ENCODE measurements around the gene DNAAF5. TPM values are rescaled to one million over a fixed set of nuclear protein-coding genes. Genes with fewer than 3 reads are reported as not detected.
A peak's percentile ranks its signal among the peaks of the same experiment; 100 is the strongest.
"Not testable (repeated sequence)": the region's sequence is repeated elsewhere in the genome, so short reads cannot be mapped to it uniquely, and the experiment has no call there.

The DNAAF5 gene
- total RNA-seq, 1 donor from 2014 or later, result 12.1 TPM

GRCh38 chr7:781936-782529 is 55.5 kb downstream of the DNAAF5 start:
- DNase-seq (ENCODE audit: low read depth in 2 of 2), result no peak

GRCh38 chr7:782718-783449 is 56.4 kb downstream of the DNAAF5 start:
- no peak for DNase-seq (ENCODE audit: low read depth in 2 of 2)

- DNase-seq (ENCODE audit: low read depth in 2 of 2), result no peak
Measured at GRCh38 chr7:783556-784490, 57.3 kb downstream of the DNAAF5 start.

- DNase-seq (ENCODE audit: low read depth in 2 of 2), result no peak
Measured at GRCh38 chr7:784971-785370, 58.5 kb downstream of the DNAAF5 start.

- no peak for DNase-seq (ENCODE audit: low read depth in 2 of 2)
Measured at GRCh38 chr7:785416-785815, 58.9 kb downstream of the DNAAF5 start.

- DNase-seq (ENCODE audit: low read depth in 2 of 2), result peak; percentile 63 to 81
Measured at GRCh38 chr7:786472-787255, 60.2 kb downstream of the DNAAF5 start.

GRCh38 chr7:787332-788240 is 61.1 kb downstream of the DNAAF5 start:
- no peak for DNase-seq (ENCODE audit: low read depth in 2 of 2)

- no peak for DNase-seq (ENCODE audit: low read depth in 2 of 2)
Measured at GRCh38 chr7:791519-791918, 65.0 kb downstream of the DNAAF5 start.

- DNase-seq (ENCODE audit: low read depth in 2 of 2), result no peak
Measured at GRCh38 chr7:794207-794606, 67.7 kb downstream of the DNAAF5 start.

GRCh38 chr7:794671-795329 is 68.3 kb downstream of the DNAAF5 start:
- DNase-seq (ENCODE audit: low read depth in 2 of 2), result no peak

GRCh38 chr7:796434-797169 is 70.1 kb downstream of the DNAAF5 start:
- not testable (repeated sequence) for DNase-seq (ENCODE audit: low read depth in 2 of 2)

- DNase-seq (ENCODE audit: low read depth in 2 of 2), result no peak
Measured at GRCh38 chr7:798921-799470, 72.5 kb downstream of the DNAAF5 start.

- no peak for DNase-seq (ENCODE audit: low read depth in 2 of 2)
Measured at GRCh38 chr7:800692-801091, 74.2 kb downstream of the DNAAF5 start.

GRCh38 chr7:801351-801750 is 74.9 kb downstream of the DNAAF5 start:
- not testable (repeated sequence) for DNase-seq (ENCODE audit: low read depth in 2 of 2)

GRCh38 chr7:801940-802381 is 75.5 kb downstream of the DNAAF5 start:
- no peak for DNase-seq (ENCODE audit: low read depth in 2 of 2)

GRCh38 chr7:802500-803242 is 76.2 kb downstream of the DNAAF5 start:
- no peak for DNase-seq (ENCODE audit: low read depth in 2 of 2)

- no peak for DNase-seq (ENCODE audit: low read depth in 2 of 2)
Measured at GRCh38 chr7:803243-803635, 76.7 kb downstream of the DNAAF5 start.

- DNase-seq (ENCODE audit: low read depth in 2 of 2), result not testable (repeated sequence)
Measured at GRCh38 chr7:803796-804195, 77.3 kb downstream of the DNAAF5 start.

All from lung microvascular endothelial cell (primary cell).